HCT116 (cell line): Measurements from ENCODE around the gene GPN1.

ENCODE experiments used
- ATF3 ChIP-seq: IDR thresholded peaks from 2 replicates; pipeline ENCODE4 v1.6.1; 2012
- CBX3 ChIP-seq: IDR thresholded peaks from 2 replicates; pipeline ENCODE4 v1.6.1; 2012; ENCODE audit warnings: low read depth
- CEBPB ChIP-seq: IDR thresholded peaks from 2 replicates; pipeline ENCODE4 v1.6.1; 2012; ENCODE audit warnings: low read depth
- CTCF ChIP-seq, 3 experiments: fragments of 200-600 bp in 1 of 3; sonication (generic) in 1 of 3; IDR thresholded peaks in 2 of 3; conservative IDR thresholded peaks in 1 of 3; 2 replicates each; pipeline ENCODE4 v1.5.1; 2012 to 2017; ENCODE audit warnings: low read depth in 2 of 3, low read length in 2 of 3, antibody characterized with exemption in 1 of 3, borderline replicate concordance in 1 of 3, control low read depth in 1 of 3, mild to moderate bottlenecking in 1 of 3, mixed read lengths in 1 of 3, mixed run types in 1 of 3, moderate library complexity in 1 of 3; ENCODE audit not compliant: insufficient read depth in 1 of 3
- ELF1 ChIP-seq: IDR thresholded peaks from 2 replicates; pipeline ENCODE4 v1.6.1; 2012; ENCODE audit warnings: low read depth, borderline replicate concordance
- EZH2 ChIP-seq: fragments of 200-600 bp; sonication (generic); IDR thresholded peaks from 2 replicates; pipeline ENCODE4 v1.6.1; 2017; ENCODE audit warnings: antibody characterized with exemption, mixed run types
- MAX ChIP-seq: IDR thresholded peaks from 2 replicates; pipeline ENCODE4 v1.6.1; 2012
- POLR2A ChIP-seq: IDR thresholded peaks from 2 replicates; pipeline ENCODE4 v1.7.0; 2011; ENCODE audit warnings: borderline replicate concordance; ENCODE audit not compliant: insufficient read depth, insufficient read length; ENCODE audit errors: extremely low read depth
- SIN3A ChIP-seq: IDR thresholded peaks from 2 replicates; pipeline ENCODE4 v1.6.1; 2012; ENCODE audit warnings: low read depth
- YY1 ChIP-seq: IDR thresholded peaks from 2 replicates; pipeline ENCODE4 v1.6.1; 2011; ENCODE audit warnings: low read length, low read depth, moderate library complexity, mild to moderate bottlenecking; ENCODE audit not compliant: insufficient replicate concordance; ENCODE audit errors: extremely low read depth

GRCh38 chr2:27652790-27653189 lies 23.9 kb downstream of the GPN1 start:
- no peak for TF ChIP-seq CTCF (IDR thresholded peaks at IDR 0.05 in 2 of 3, conservative IDR thresholded peaks at IDR 0.05 in 1 of 3; ENCODE audit: borderline replicate concordance in 1 of 3, insufficient read depth in 1 of 3, low read depth in 2 of 3, low read length in 2 of 3)
- TF ChIP-seq ELF1 = no peak
- TF ChIP-seq EZH2 = no peak
- no peak for TF ChIP-seq MAX
- no peak for TF ChIP-seq ATF3
- TF ChIP-seq POLR2A = no peak
- no peak for TF ChIP-seq SIN3A
- no peak for TF ChIP-seq CEBPB
- TF ChIP-seq CBX3 = no peak
- TF ChIP-seq YY1 = no peak
